C1 segment of cervical spinal cord (tissue), 14 donors: Measurements from ENCODE around the gene TNFRSF21.
"Not testable (repeated sequence)": the region's sequence is repeated elsewhere in the genome, so short reads cannot be mapped to it uniquely, and the experiment has no call there.

Source experiments
- DNase-seq, 14 donors: peaks; one replicate each; lab custom pipeline; 2025; lab: John Stamatoyannopoulos, UW

TNFRSF21 gene

DNA sequence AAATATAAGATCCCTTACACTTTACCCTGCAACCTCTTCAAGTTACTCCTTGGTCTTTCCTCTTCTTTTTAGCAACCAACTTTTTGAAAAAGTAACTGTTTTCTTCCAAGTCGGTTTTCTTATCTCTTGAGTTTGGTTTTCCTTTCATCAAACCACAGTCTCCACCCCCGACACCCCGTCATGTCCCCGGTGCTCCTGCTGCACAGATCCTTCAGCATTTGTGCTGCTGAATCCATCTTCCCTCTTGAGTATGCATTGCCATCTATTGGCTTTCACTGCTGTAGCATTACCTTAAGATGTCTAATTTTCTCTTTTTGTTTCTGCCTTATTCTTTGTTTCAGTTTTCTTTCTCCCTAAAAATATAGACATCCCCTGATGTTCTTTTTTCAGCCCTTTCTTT lies 11.9 kb upstream of the TNFRSF21 start:
- DNase-seq, result no peak

DNA sequence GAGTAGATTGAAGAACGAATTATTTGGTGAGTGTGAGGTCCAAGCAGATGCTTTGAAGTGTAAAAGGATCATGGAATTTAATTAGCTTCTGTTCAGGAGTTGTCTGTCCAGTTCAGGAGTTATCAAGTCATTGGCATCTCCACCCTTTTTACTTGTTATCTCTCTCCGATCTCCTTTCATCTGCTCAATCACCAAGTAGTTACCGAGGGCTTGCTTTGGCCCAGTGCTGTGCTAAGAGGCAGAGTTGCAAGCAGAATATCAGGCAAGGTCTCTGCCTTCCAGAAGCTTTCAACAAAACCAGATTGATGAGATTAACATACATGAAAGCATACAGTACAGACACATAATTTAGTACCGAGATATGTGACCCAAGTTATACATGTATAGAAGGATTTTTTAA lies 10.2 kb upstream of the TNFRSF21 start:
- no peak for DNase-seq

DNA sequence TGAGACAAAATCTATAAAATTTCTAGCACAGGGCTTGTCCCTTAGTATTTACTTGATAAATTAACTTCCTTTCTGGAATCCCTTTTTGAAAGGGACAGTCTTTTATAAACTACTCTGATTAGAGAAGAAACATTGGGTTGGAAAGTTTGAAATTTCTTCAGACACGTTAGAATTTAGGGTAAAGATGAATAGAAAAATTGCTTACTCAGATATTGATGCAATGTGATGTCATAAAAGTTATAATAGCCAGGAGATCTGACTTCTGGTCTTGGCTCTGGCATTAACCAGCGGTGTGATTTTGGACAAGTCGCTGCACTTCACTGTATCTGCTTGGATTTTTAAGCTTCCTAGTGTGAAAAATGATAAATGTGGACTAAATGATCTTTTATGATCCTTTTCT lies 9.7 kb upstream of the TNFRSF21 start:
- DNase-seq, result no peak

DNA sequence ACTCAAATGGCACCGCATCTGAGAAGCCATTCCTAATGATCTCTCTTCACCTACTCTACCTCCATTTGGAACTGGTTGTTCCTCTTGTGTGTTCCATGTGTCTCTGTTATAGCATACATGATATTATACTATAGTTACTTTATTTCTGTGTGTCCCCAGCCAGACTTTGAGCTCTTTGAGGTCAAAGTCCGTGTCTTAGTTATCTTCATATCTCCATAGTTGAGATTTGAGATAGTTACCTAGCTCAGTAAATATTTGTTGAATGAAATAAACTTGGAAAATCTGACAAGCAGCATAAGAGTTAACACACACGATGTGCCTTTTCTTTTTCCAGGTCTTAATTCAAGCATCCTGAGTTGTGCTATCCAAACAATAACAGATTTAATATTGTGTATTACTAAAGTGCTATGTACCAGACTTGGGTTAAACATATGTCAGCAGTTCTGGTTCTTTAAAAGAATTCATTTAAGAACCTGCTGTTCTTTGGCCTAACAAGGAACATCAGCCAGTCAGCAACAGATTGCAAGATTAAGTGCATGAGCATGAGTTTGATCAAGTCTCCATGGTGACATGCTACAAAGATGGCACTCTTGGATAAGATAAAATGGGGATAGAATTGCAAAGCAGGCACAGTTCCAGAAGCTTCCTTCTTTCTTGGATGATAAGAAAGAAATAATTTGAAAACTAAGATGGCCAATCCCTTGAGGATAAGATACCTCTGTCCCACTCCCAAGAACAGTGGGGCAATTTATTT lies 8.7 kb upstream of the TNFRSF21 start:
- no peak for DNase-seq

DNA sequence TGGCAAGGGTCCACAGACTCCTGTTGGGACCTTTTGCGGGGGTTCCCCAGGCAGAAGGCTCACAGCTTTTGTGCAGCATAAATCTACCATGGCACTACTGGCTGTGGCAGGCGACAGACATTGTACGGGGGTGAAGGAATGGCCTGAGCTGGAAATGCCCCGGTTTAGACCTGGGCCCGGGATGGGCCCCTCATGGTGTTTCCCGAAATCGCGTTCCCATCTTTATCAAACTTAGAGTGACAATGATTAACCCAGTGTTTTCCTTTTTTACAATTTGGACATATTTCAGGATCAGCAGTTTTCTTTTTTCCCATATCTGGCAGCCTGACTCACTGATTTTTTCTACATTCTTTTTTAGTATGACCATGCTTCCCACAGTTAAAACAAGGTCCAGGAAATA lies 5.5 kb upstream of the TNFRSF21 start:
- DNase-seq, result not testable (repeated sequence)

DNA sequence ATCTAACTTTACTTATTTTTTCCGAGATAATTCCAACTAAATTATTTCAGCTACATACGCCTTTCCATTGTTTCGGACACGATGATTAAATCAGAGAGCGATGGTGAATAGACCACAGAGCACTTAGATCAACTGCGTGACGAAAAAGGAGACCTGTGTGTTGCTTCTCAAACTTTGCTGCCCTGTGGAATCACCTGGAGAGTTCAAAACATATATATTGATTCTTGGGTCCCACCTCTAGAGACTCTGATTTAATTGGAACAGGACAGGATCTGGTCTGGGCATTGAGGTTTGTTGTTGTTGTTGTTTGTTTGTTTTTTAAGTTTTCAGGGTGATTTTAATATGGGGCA lies 401 bp upstream of the TNFRSF21 start:
- no peak for DNase-seq

DNA sequence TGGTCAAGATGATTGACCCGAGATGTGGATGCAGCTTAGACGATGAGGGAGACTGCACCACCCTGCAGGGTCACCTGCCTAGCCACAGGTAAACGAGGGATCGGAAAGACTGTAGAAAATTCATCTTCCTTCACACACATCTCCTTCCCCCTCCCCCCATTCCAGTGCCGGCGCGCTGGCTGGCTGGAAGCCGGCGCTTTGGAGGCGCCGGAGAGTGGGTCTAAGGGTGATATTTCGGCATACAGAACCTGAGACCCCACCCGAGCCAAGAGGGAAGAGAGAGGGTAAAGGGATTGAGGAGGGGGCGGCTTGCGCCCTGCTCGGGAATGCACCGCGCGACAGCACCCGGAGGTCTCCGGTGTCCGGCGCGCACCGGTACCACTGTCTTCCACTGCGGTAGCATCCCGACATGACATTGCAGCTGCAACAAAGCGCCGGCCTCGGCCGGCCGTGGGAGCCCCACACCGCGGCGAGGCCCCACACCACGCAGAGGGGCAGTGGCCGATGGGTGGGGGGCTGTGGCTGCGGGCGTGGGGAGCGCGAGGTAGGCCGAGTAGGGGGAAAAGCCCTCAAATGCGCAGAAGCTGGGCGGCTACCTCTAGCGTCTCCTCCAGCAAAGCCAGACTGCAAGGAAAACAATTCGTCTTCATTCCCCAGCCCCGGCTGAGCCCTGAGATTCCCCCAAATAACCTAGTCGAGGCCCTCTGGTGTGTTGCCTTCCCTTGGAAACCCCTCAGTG lies 984 bp downstream of the TNFRSF21 start:
- DNase-seq, result peak in 11 of 14 donors; percentile 13 to 70 (median 34)

DNA sequence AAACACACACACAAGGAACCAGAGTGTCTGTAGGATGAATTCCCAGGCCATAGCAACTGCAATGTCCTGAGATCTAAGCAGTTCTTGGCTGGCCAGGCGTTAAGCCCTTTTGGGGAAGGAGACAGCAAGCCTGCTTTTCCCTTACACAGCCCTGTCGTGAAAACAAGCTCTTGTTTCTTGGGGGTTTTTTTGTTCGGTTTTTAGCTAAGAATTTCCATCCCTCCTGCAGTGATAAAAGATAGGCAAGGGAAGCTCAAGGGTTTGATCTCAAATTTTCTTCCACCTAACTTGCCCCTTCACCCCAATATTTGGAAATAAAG lies 1.5 kb downstream of the TNFRSF21 start:
- no peak for DNase-seq

DNA sequence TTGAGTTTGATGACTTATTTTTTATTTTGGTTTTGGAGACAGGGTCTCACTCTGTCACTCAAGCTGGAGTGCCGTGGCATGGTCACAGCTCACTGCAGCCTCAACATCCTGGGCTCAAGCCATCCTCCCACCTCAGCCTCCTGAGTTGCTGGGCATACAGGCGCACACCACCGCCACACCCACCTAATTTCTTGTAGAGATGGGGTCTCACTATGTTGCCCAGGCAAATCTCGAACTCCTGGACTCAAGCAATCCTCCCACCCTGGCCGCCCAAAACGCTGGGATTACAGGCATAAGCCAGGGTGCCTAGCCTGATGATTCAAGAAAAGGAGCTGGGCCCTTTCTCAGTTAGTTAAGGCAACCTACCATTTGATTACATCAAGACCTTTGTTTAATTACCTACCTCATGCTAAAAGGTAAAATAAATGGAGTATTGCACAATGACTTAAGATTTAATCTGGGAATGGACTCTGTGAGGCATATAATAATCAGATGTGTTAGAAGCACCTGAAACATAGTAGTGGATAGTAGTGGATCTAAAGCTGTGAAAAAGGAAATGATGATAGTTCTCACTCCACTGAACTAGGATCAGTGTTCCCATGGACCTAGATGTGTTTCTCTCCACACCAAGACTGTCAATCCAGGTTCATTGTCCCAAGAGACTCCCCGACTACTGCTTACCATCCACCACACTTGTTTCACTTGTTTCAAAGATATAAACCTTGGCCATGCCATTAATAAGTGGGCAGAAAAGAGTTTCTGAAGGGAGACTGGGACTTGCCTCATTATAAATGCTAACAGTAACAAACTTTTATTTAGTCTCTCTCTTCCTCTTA lies 2.1 kb downstream of the TNFRSF21 start:
- DNase-seq, result no peak

DNA sequence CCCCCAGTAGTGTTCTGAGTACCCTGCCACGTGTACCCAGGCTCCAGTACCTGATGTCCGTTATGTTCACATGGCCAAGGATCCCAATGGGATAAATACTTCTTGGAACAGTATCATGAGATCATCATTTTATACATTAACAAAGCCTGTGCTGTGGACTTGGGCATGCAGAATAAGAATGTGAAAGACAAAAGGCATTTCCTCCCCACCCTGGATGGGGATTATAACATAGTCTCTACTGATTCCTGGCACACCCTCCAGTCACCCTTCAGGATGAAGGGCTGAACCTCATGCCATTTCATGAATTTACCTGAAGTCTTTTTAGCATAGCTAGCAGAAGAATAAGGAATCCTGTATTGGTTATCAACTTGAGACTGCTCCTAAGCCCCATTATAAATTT lies 2.8 kb downstream of the TNFRSF21 start:
- DNase-seq, result no peak

DNA sequence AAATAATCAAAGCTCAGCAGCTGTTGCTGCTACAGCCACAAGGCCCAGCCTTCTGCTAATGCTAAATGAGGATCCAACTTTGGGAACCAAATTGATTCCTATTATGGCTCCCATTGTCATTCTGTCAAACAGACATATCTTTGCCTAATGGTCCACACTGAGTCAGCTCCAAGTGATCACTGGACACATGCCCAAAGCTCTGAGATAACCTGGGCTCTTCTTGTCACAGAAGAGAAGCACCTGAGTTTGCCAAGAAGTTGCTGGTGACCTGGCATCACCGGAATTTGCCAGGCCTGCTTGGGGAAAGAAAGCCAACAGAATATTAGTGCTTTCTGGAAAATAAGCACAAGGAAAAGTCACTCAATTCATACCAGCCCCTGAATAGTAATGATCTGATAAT lies 5.8 kb downstream of the TNFRSF21 start:
- peak in 1 of 14 donors; percentile 32 for DNase-seq

DNA sequence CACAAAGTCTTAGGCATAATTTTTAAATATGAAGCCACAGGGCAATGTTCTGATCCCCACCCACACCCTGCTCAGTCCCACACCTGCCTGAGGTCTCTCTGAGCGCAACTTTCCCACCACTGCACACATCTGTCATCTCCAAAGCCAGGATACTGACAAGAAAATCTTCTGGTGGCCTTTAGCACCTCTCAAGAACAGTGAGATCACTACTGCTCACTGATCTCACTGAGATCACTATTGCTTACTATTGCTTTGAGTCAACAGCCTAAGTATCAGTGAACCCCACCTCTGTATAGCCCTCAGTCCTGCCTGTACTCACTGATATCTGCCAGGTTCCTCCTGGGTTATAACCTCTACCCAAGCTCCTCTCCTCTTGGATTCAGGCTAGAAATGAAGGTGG lies 6.4 kb downstream of the TNFRSF21 start:
- DNase-seq, result no peak

DNA sequence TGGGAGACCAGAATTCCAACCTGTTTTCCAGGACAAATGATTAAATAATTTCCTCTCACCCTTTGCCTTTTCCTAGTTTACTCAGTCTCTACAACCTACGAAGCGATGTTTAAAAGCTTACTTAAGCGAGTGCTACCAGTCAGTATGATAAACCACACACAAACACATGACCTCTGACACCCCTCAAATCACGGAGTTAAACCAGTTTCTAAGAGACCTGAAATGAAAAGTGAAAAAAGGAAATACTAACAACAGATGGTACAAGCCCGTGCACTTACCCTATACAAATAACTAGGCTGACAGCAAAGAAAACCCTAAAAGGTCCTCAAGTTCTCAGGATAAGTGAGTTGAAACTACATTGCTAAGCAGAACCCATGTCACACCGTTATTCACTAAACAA lies 7.7 kb downstream of the TNFRSF21 start:
- no peak for DNase-seq

DNA sequence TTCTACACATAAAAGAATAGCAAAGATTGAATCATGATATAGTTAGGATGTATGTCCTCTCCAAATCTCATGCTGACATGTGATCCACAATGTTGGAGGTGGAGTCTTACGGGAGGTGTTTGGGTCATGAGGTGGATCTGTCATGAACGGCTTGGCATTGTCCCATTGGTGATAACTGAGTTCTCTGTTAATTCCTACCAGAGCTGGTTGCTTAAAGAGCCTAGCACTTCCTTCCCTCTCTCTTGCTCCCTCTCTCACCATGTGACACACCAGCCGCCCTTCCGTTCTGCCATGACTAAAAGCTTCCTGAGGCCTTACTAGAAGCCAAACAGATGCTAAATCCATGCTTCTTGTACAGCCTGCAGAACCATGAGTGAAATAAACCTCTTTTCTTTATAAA lies 8.3 kb downstream of the TNFRSF21 start:
- DNase-seq, result no peak

DNA sequence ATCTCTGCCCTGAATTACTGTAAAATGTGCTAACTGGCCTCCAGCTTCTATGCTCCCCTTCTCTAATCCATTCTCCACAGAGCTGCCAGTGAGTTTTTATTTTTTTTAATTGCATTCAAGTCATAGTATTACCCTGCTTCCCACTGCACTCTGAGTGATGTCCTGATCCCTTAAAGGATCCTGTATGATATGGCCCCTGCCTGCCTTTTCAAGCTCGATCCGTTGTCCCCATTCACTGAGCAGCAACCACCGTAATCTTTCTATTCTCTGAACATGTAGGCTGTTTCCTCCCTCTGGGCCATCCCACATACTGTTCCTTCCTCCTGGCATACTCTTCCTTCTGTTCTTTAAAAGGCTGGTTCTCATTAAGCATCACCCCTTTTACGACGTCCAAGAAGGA lies 9.3 kb downstream of the TNFRSF21 start:
- no peak for DNase-seq

DNA sequence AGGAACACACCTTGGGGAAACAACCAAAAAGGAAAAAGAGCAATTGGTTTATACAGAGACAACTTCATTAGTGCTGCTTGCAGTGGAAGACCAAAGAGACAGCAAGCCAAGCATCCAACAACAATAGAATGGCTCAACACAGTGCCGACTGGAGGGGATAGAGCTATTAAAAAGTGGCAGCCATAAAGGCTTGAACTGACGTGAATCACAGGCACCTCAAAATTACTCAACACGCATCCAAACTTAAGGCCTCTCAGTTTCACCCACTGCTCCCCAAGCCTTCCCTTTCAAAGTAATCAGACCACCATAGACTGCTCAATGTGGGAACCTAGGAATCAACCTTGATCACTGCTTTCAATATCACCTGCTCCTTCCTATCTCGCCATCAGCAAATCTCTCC lies 9.7 kb downstream of the TNFRSF21 start:
- no peak for DNase-seq

DNA sequence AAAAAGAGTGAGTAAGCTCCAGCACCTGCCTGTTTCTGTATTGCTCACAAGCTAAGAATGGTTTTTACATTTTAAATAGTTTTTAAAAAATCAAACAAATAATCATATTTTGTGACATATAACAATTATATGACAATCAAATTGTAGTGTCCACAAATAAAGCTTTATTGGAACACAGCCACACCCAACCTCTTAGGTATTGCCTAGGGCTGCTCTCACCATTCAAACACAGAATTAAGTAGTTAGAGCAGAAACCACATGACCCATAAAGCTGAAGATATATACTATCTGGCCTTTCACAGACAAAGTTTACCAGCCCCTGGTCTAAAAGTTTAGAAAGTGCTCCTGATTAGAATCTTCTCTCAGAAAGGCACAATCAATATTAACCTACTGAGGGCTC lies 11.2 kb downstream of the TNFRSF21 start:
- DNase-seq, result no peak

DNA sequence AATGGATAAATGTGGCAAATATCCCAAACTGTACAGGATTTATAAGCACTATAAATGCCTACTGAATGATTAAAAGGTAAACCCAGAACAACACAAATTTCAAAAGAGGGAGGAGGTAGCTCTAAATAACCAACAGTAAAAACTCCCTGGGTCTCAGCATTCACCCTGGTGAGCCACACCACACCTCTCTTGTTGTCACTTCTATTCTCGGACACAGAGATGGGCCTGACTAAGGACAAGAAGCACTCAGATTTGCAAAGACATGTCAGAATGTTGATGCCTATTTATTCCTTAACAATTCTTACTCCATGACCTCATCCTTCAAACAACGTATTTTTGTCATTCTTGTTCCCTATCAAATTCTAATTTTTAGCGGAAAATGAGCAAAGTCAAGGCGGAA lies 14.7 kb downstream of the TNFRSF21 start:
- no peak for DNase-seq

DNA sequence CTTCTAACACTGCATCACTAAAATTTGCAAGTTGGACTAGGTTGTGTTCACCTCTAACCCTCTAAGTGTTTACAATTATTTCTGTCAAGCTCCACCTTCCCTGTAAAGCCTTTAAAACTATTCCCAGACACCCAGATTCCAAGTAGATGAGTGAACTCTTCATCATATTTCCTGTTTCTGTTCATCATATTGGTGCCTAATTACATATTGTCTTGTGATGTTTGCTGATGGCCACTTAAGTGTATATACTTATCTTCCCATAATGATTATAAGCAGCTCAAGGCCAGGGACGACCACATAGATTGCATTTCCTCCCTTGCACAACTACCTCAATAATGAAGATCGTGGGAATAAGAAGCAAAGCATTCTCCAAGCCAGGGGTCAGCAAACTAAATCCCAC lies 16.8 kb downstream of the TNFRSF21 start:
- no peak for DNase-seq

DNA sequence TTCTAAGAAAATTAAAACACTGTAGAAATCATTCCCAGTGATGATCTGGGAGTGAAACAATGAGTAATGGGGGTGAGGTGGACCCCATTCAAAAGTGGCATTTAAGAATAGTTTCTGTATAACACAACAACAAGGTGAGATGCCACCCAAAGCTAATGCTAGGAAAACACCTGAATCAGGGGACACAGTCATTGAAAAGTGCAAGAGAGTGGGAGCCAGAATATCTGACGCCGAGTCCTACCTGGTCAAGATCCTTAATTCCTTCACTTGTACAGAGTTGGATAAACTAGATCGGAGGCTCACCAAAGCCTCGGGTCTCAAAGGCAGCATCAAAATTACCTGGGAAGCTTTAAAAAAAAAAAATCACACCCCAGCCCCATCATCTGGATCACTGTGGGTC lies 17.7 kb downstream of the TNFRSF21 start:
- DNase-seq, result no peak

DNA sequence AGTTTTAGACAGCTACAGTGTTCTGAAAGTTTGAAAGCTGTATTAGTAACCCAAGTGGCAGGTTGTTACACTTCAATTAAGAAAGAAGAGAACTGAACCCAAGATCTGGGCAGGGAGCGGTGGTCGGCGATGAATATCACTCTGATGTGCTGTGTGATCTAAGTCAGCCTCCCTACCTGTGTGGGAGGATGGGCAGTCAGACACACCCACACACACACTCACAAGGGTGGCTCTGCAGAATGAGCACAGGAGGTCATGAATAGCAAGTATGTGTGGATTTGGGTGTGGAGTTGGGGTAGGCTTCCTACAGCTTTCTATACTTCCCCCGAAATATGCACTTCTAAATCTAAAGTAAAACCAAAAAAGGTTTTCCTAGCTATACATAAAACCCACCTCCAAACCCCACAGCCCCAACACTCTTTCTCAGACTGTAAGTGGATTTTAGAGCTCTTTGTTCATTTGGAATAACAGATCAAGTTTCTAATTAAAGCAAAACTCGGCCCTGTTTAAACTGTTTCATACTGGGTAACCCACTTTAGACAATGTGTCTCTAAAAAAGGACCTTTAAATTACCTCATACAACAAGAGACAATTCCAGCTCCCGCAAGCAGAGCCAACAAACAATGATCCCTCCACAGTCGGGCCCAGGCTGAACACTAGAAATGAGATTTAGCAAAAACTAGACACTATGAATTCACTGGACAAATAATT lies 19.4 kb downstream of the TNFRSF21 start:
- no peak for DNase-seq
